GM12892 (cell line): ENCODE results near the gene NME9.

Experiments used
- DNase-seq: peaks from one replicate; pipeline ENCODE4 v3.0.0; 2011; ENCODE audit not compliant: insufficient read length
- FAIRE-seq: peaks from 2 replicates; lab custom pipeline; 2011; peaks lifted over from hg19 to GRCh38; lab: Jason Lieb, UNC
- POLR2A ChIP-seq: IDR thresholded peaks from 2 replicates; pipeline ENCODE4 v1.6.1; 2011; ENCODE audit warnings: low read depth, low read length, control low read depth
- POLR2AphosphoS5 ChIP-seq: IDR thresholded peaks from 2 replicates; pipeline ENCODE4 v1.6.1; 2011; ENCODE audit warnings: low read depth, low read length, control low read depth
- TAF1 ChIP-seq: IDR thresholded peaks from 2 replicates; pipeline ENCODE4 v1.6.1; 2011; ENCODE audit warnings: low read depth, mild to moderate bottlenecking, control low read depth, low read length, borderline replicate concordance

The NME9 gene

GRCh38 chr3:138348754-138349739 lies 19.4 kb upstream of the NME9 start:
- TF ChIP-seq POLR2AphosphoS5 (no peak), TAF1 (no peak), POLR2A (no peak)
- DNase-seq (no peak), FAIRE-seq (no peak)

GRCh38 chr3:138347960-138348753 lies 18.5 kb upstream of the NME9 start, which contains the start of gene MRAS:
Gene MRAS (plus strand): TSS chr3:138348579. CDS start chr3:138372884, 24,305 bp downstream.
- no peak for FAIRE-seq
- TF ChIP-seq POLR2A (no peak), POLR2AphosphoS5 (no peak), TAF1 (no peak)
- no peak for DNase-seq

- no peak for FAIRE-seq
- TF ChIP-seq TAF1 (no peak), POLR2A (no peak), POLR2AphosphoS5 (no peak)
- DNase-seq = no peak
Measured at GRCh38 chr3:138344754-138345153, 15.1 kb upstream of the NME9 start.

- FAIRE-seq (no peak), DNase-seq (no peak)
- TF ChIP-seq TAF1 = no peak
- no peak for TF ChIP-seq POLR2AphosphoS5
- TF ChIP-seq POLR2A = no peak
Measured at GRCh38 chr3:138340511-138340910, 10.9 kb upstream of the NME9 start.

- TF ChIP-seq POLR2A (no peak), POLR2AphosphoS5 (no peak), TAF1 (no peak)
- FAIRE-seq (no peak), DNase-seq (no peak)
Measured at GRCh38 chr3:138338811-138339210, 9.2 kb upstream of the NME9 start.

GRCh38 chr3:138338244-138338643 lies 8.6 kb upstream of the NME9 start:
- DNase-seq = no peak
- no peak for FAIRE-seq
- TF ChIP-seq TAF1 = no peak

- FAIRE-seq (no peak), DNase-seq (no peak)
- no peak for TF ChIP-seq TAF1
- TF ChIP-seq POLR2A = no peak
- TF ChIP-seq POLR2AphosphoS5 = no peak
Measured at GRCh38 chr3:138336454-138336999, 6.9 kb upstream of the NME9 start.

- no peak for DNase-seq
- TF ChIP-seq POLR2AphosphoS5 (no peak), TAF1 (no peak), POLR2A (no peak)
- FAIRE-seq = no peak
Measured at GRCh38 chr3:138334608-138335007, 5.0 kb upstream of the NME9 start.

- no peak for FAIRE-seq
Measured at GRCh38 chr3:138332472-138333073, 2.9 kb upstream of the NME9 start.

GRCh38 chr3:138331143-138331894 lies 1.7 kb upstream of the NME9 start:
- TF ChIP-seq POLR2AphosphoS5 = no peak
- FAIRE-seq (no peak), DNase-seq (no peak)

More at GRCh38 chr3:138332472-138333073, 2.9 kb upstream of the NME9 start:
- no peak for DNase-seq
- TF ChIP-seq POLR2A = no peak

GRCh38 chr3:138329984-138330293 lies 288 bp upstream of the NME9 start:
- FAIRE-seq (no peak), DNase-seq (no peak)
- TF ChIP-seq POLR2AphosphoS5 = no peak
- TF ChIP-seq POLR2A = no peak
- TF ChIP-seq TAF1 = no peak
